ENCODE results near the gene MAPK8. TPM values are rescaled to one million over a fixed set of nuclear protein-coding genes. Genes with fewer than 3 reads are reported as not detected.

MAPK8 gene
- total RNA-seq, 1 donor from 2014 or later, result 47.9 TPM

DNA sequence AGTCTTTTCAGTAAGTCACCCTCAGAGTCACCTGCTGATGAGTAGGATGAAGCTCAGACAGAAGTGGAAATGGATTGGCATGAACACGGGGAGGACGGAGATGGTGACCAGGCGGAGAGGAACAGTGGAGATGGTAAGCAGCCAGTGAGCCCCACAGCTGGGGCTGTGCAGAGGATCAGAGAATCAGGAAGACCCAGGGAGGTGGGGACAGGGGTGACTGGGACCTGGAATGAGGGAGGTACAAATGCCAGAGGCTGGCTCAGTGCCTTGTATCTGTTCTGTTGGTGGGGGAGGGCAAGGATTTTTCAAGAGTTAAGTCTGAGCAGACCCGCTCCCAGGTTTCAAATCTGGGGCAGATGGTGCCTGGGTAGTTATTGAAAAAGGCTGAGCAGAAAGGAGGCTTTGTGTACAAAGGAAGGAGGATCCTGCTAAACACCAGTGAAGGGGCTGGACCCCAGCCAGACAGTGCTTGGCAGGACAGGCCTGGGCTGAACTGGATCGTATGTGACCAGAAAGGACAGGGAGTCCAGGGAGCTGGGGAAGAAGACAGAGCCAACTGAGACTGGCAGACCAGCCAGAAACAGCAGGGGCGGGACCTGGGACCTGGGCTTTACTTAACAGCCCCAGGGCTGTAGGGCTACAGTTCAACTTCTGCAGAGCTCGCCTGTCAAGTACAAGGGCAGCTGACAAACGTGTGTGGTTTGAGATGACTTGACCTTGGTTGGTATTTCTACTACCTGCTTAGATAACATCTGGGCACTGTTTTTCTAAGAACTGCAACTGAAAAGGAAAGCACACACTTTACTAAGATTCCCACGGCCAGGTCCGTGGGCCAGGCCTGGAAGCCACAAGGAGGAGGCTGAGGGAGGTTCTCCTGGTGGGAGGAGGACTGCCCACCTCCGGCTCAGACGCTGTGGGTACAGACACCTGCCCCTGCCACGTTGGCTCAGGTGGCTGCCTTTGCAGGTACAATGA, 18.8 kb upstream of the MAPK8 start:
- Histone ChIP-seq H3K36me3 (no peaks in the 10 kb centered on the region), H3K27me3 (ENCODE audit: low read depth) (peaks cover 4% of the 10 kb centered on the region), H3K9me3 (no peaks in the 10 kb centered on the region), H3K4me3 (no peak overlapping the region), H3K27ac (no peak overlapping the region), H3K4me1 (peaks cover 7% of the 10 kb centered on the region)
- peak; percentile 25 to 47 for ATAC-seq
- intact Hi-C loops (cut with DNase I), result no loop called here
- no peak for DNase-seq
- TF ChIP-seq, protein P1, sequence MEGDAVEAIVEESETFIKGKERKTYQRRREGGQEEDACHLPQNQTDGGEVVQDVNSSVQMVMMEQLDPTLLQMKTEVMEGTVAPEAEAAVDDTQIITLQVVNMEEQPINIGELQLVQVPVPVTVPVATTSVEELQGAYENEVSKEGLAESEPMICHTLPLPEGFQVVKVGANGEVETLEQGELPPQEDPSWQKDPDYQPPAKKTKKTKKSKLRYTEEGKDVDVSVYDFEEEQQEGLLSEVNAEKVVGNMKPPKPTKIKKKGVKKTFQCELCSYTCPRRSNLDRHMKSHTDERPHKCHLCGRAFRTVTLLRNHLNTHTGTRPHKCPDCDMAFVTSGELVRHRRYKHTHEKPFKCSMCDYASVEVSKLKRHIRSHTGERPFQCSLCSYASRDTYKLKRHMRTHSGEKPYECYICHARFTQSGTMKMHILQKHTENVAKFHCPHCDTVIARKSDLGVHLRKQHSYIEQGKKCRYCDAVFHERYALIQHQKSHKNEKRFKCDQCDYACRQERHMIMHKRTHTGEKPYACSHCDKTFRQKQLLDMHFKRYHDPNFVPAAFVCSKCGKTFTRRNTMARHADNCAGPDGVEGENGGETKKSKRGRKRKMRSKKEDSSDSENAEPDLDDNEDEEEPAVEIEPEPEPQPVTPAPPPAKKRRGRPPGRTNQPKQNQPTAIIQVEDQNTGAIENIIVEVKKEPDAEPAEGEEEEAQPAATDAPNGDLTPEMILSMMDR (IDR thresholded peaks at IDR 0.05), result no peak

DNA sequence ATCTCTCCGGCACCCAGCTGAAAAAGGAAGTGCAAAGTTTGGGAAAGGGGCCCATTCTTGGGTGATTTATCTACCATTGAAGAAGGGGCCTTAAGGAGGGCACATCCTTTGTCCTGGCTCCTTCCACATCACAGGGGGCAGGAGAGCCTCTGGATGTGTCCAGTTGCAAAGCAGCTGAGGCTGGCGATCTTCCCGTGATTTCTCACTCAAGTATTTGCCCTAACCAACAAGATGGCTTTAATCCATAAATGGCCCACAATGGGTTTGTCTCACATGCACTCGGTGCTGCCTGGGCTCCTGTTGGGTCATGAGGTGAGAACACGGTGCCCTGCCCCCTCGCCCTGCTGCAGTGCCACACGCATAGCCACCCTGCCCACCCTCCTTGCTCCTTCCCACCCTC, 17.8 kb upstream of the MAPK8 start:
- H3K27me3 ChIP-seq (ENCODE audit: low read depth), result peaks cover 4% of the 10 kb centered on the region
- no peak overlapping the region for H3K4me3 ChIP-seq
- H3K36me3 ChIP-seq, result no peaks in the 10 kb centered on the region
- DNase-seq (no peak), ATAC-seq (no peak)
- H3K9me3 ChIP-seq, result no peaks in the 10 kb centered on the region
- TF ChIP-seq, protein P1 (IDR thresholded peaks at IDR 0.05), result no peak
- H3K27ac ChIP-seq, result no peak overlapping the region
- H3K4me1 ChIP-seq, result peaks cover 7% of the 10 kb centered on the region
- intact Hi-C loops (cut with DNase I), result no loop called here

DNA sequence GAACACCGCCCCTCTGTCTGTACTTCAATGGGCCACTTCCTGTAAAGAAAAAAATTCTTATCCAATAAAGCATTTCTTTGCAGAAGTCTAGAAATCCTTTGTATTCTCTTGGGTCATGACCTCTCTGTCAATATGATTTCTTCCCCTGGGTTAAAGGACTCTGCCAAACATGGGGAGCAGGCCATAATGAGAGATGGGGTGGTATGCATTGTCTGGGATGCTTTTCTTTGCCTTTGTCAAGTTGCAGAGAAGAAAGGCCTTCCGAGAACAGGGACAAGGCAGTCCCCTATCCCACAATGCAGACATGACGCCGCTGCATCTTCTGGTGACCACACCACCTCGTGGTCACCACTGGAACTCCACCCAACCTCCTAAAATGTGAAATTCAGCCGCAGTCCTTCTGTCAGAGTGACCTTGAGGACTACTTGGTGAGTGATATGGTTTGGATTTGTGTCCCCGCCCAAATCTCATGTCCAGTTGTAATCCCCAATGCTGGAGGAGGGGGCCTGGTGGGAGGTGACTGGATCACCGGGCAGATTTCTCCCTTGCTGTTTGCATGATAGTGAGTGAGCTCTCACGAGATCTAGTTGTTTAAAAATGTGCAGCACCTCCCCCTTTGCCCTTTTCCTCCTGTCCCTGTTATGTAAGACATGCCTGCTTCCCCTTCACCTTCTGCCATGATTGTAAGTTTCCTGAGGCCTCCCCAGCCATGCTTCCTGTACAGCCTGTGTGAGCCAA, 16.8 kb upstream of the MAPK8 start:
- ATAC-seq (peak; percentile 77 to 78), DNase-seq (peak; percentile 55)

DNA sequence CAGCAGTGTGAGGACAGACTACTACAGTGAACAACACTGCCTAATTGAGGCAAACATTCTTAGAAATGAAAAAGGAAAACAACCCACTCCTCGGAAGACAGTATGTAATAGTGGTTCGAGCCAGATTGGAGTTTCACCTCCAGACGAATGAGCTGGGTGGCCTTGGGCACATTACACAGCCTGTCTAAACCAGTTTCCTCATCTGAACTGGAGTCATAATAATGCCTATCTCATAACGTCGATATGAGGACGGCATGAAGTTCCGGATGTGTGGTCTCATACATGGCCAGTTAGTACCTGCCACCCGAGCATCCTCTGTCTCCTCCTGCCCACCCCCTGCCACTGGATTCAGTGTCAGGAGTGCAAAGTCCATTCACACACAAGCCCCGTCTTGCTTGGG, 16.2 kb upstream of the MAPK8 start:
- H3K4me1 ChIP-seq, result peaks cover 7% of the 10 kb centered on the region
- intact Hi-C loops (cut with DNase I), result no loop called here
- no peak overlapping the region for H3K27ac ChIP-seq
- DNase-seq, result no peak
- H3K27me3 ChIP-seq (ENCODE audit: low read depth), result peaks cover under 1% of the 10 kb centered on the region
- no peaks in the 10 kb centered on the region for H3K36me3 ChIP-seq
- H3K4me3 ChIP-seq, result no peak overlapping the region
- no peak for ATAC-seq
- H3K9me3 ChIP-seq, result no peaks in the 10 kb centered on the region
- TF ChIP-seq, protein P1 (IDR thresholded peaks at IDR 0.05), result no peak

More for the DNA sequence above, 16.8 kb upstream of the MAPK8 start:
- Histone ChIP-seq H3K36me3 (no peaks in the 10 kb centered on the region), H3K9me3 (no peaks in the 10 kb centered on the region), H3K27me3 (ENCODE audit: low read depth) (peaks cover 4% of the 10 kb centered on the region), H3K4me1 (peaks cover 7% of the 10 kb centered on the region), H3K4me3 (no peak overlapping the region), H3K27ac (no peak overlapping the region)
- TF ChIP-seq, protein P1 (IDR thresholded peaks at IDR 0.05), result peak; percentile 80
- intact Hi-C loops (cut with DNase I), result no loop called here

DNA sequence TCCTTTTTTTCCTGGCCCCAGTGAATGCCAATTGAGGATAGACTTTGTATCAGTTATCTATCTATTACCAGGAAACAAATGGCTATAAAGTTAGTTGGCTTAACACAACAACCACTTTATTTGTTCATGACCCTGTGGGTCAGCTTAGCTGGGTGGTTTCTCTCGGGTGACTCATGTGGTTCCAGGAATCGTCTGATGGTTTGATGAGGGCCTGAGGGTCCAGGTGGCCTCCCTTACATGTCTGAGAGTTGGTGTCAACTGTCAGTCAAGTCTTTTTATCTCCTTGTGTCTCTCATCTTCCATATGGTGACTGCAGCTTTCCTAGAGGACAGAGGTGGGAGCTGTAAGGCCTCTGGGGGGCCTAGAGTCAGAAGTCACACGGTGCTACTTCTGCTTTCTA, 15.3 kb upstream of the MAPK8 start:
- ATAC-seq, result no peak
- H3K36me3 ChIP-seq, result no peaks in the 10 kb centered on the region

More for the DNA sequence above, 15.3 kb upstream of the MAPK8 start:
- Histone ChIP-seq H3K9me3 (no peaks in the 10 kb centered on the region), H3K4me1 (peaks cover 7% of the 10 kb centered on the region), H3K27ac (no peak overlapping the region), H3K27me3 (ENCODE audit: low read depth) (no peaks in the 10 kb centered on the region), H3K4me3 (no peak overlapping the region)
- DNase-seq, result no peak
- intact Hi-C loops (cut with DNase I), result no loop called here
- TF ChIP-seq, protein P1 (IDR thresholded peaks at IDR 0.05), result no peak

Measured in lower lobe of right lung (tissue), 2 donors.